Dermis microvascular lymphatic vessel endothelial cell (primary cell): ENCODE results near the gene INSYN2B. TPM values are rescaled to one million over a fixed set of nuclear protein-coding genes. Genes with fewer than 3 reads are reported as not detected.

Experiments
- DNase-seq, 2 donors: peaks; one replicate each; pipeline versions ENCODE4 v3.0.0 to v3.0.0-alpha.2; 2010; ENCODE audit warnings: low read depth in 2 of 2
- total RNA-seq: library from RNA; depleted of rRNA; stranded (reverse); fragments of >200 nt; gene quantifications from 2 replicates; pipeline ENCODE4 v1.2.1, GENCODE V29; 2014

The INSYN2B gene
- total RNA-seq, 1 donor from 2014 or later, result 1.4 TPM

DNA sequence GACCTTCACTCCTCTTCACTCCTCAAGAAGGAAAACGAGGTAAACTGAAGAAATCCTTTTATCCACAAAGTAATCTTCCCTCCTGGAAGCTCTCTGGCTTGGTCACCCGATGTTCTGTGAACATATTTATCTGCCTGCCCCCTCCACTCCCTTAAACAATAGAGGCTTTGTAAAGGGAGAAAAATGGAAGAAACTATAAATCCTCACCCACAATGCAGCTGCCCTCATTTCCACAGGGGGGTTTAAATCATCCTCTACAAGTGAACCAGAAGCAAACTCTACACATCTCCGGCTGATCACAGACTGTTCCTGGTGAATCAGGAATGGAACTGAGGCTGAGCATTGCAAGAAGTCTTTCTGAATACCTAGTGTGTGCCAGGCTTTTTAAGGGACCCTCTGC lies 7.2 kb downstream of the INSYN2B start:
- no peak for DNase-seq

DNA sequence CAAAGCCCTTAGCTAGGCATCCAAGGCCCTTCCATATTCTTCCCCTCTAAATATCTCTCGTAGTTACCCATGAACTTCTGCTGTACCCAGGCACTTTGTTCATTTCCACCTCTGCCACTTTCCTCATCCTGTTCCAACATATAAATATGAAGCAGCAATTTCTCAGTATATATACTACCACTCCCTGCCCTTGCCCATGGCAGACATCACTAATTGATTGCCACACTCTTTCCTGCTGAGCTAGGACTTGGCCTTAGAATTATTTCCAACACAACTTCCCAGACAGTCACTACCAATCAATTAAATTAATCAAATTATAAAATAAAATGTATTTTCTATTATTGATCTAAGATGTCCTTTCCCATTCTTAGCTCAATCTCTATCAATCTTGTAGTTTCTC lies 8.5 kb downstream of the INSYN2B start:
- DNase-seq, result no peak

DNA sequence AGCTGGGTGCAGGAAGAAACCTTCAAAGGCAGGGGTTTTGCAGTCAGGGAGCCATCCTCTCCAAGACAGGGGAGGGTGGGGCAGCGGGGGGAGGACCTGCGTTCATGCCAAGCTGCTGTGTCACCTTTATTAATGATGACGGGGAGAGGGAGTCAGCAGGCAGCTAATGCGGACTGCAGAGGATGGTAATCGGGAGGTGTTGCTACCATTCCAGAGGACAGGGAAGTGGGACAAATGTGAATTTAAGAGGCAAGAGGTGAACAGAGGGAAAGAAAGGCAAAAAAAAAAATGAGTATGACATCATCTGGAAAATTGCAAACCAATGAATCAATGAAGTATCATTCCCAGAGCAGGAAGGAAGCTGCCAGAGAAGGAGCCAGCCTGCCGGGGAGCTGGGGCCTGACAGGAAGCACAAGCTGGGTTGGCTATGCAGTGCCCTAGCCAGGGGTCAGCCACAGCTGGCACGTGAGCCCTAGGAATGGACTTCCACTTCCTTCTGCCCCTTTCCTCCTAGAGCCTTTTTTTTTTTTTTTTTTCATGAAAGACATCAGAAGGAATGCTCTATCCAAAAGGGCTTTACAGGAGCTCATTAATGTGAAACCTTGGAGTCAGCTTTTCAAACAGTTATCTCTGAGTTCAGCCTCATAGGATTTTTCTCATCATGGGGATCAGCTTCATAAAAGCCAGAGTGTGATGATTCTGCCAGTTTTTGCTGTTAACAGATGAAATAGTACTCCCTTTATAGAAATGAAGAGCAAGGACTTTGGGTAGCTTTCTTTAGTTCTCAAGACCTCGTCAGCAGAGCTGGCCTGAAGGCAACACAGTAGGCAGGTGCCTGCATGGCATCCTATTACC lies 9.2 kb downstream of the INSYN2B start:
- DNase-seq, result peak; percentile 74 to 86

DNA sequence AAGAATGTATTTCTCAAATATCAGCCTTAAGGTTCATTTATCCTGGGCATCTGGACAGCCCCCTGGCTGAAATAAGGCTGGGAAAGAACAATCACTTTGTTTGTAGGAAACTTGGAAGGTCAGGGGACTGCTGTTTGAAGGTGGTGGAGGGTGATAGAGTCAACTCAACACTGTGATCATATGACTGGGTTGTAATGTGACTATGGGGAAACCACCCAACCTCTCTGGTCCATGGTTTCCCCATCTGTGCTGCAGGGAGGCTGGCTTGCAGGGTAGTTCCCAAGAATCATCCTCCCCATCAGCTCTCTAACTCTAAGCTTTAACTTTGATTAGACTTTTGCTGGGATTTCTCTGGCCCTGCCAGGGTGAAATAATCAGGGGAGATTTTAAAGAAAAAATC lies 10.0 kb downstream of the INSYN2B start:
- peak in 1 of 2 donors; percentile 20 for DNase-seq

DNA sequence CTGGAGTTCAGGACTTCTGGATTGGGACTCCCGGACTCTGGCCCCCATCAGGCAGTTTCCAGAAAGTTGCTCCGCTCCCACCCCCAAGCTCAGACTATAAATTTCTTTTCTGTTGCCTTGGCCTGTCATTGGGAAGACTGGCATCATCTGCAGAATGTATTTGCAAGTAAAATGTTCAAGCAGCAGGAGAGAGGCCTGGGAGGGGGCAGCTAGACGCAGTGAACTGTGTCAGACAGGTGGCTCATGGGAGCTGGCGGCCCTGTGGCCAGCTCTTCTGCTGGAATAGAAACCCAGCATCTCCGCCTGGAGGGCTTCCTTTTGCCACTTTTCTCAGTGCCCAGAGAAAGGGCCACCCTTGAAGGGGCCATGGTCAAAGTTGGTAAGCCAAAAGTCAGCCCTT lies 16.0 kb downstream of the INSYN2B start:
- DNase-seq, result no peak

DNA sequence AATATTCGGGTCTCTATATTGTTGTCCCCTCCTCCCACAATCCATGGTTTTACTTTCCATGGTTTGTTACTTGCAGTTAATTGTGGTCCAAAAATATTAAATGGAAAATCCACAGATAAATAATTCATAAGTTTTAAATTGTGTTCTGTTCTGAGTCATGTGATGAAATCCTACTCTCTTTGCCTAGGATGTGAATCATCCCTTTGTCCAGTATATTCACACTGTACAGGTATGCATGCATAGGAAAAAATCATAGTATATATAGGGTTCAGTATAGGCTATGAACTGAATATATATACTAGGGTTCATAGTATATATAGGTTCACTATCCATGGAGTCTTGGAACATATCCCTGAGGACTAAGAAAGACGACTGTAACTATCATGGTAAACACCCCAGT lies 19.6 kb downstream of the INSYN2B start:
- no peak for DNase-seq

DNA sequence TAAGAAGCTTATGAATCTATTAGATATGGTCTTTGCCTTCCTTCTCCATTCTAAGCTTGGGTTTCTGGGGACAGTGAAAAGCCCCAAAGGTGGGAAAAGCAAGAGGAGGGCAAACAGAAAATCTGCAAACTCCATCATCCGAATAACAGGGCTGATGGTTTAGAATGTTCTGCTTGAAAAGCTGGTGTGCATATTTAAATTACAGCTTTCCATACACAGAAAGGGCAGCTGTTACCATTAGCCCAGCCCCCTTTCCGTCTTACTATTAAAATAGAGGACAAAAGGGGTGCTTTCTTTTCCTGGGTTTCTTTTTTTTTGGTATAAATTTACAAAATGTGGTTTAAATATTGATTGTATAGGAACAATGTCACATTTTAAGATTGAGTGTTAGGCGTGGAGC lies 22.0 kb downstream of the INSYN2B start:
- no peak for DNase-seq

DNA sequence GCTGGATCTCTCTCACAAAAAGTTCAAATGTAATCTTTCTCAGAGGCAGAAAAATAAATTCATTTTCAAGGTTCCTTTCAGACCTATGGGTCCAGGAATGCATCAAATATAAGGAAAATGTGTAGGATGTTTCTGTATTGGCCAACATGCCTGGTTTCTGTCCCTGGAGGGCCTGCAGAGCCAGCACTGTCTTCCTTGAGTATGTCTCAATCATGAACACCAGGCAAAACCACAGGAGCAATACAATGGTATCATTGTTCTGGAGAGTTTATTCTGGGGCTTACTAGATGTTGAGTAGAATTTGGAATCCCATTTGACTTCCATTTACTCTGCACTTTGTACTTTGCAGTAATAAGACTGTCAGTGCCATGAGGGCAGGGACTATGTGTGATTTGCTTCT lies 23.5 kb downstream of the INSYN2B start:
- no peak for DNase-seq

DNA sequence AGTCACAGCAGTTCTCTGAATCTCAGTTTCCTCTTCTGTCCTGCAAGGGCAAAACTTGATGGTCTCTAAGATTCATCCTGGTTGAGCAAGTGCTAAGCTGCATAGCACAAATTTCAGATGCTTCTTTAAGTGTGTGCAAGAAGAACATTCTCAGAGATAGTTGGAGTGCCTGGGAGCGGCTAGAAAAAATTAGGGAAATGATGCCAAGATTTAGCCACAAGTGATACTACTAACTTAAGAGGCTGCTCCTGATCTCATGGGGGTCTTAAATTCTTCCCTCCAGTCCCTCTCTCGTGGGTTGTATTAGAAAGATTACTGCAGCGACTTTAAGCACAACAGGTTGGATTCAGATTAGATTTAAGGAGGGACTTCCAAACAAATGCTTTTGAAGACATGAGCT lies 24.2 kb downstream of the INSYN2B start:
- no peak for DNase-seq

DNA sequence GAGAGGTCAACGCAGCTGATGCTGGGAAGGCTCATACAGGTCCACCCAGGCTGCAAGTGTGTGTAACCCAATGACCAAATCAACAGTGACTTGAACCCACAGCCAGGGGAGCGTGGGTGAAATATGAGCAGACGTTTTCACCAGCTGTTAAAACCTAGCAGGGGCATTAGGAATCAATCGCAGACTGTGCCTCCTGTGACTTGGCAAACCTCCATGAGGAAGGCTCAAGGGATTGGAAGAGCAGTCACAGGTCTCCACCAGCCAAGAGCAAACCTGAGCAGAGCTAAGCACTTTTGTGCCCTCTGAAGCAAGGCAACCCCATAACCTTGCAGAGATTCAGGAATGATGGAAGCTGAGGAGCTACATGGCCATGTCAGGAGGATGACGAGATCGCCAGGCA lies 25.5 kb downstream of the INSYN2B start:
- no peak for DNase-seq

DNA sequence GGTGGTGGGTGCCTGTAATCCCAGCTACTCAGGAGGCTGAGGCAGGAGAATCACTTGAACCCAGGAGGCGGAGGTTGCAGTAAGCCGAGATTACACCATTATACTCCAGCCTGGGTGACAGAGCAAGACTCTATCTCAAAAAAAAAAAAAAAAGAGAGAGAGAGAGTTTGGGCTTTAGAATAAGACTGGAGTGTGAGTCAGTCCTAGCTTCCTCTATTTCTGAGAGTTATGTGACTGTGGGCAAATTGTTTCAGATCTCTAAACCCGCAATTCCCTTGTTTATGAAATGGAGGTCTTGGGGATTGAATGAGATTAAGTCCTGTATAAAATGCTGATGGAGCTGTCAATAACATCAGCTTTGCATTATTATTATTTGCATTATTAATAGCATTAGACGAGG lies 27.1 kb downstream of the INSYN2B start:
- DNase-seq, result peak in 1 of 2 donors; percentile 34

DNA sequence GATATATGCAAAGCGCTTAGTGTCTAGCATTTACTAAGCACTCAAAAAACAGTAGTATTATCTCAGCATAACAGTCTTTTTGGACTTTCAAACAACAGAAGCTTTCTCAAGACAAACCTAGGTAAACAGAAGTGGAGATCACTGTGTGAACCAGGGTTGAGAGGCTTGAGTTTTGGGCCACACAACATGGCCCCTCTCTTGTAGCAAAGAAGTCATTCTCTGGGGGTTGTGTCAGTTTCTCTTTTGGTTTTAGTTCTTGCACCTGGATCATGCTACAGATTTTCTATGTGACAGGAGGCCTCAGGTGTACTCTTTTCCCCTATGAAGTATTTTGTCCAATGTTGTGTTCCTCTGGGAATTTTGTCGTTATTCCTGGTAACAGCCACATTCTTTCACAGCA lies 30.0 kb downstream of the INSYN2B start:
- no peak for DNase-seq

DNA sequence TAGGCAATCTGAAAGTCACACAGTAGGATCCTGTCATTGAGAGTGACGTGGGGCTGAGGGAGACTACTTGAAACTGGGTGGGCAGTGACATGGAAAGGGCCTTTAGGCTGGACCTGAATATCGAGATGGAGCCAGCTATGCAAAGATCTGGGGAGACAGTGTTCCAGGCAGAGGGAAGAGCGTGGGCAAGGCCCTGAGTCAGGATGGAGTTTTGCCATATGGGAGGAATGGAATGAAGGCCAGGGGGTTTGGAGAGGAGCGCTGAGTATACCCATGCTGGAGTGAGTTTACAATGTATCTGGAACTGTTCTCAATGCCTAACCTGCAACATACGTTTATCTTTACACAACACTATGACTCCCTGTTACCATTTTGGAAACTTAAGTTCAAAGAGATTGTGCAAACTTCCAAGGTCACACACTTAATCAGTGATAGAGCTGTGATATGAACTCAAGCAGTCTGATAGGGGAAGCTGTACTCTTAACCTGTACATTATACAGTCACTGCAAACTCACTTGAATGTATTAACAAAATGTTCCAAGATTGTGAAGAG lies 33.5 kb downstream of the INSYN2B start:
- DNase-seq, result no peak

DNA sequence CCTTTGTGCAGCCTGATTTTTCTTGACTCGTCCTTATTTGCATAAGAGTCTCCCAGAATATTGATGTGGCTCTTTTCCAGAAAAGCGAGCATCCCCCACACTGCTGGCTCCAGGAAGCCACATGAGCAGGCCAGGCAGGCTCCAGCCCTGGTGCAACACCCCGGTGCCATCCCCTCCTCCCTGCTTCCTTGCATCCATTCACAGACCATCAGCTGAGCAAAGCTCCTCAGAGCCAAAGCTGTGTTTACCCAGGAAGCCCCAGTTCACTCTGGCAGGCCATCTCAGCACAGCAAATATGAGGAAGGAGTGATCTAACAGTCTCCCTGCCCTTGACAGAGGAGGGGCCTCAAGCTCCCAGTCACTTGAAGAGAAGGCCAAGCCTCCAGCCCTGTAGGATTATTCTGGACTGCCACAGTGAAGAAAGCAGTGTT lies 34.4 kb downstream of the INSYN2B start:
- peak in 1 of 2 donors; percentile 44 for DNase-seq

DNA sequence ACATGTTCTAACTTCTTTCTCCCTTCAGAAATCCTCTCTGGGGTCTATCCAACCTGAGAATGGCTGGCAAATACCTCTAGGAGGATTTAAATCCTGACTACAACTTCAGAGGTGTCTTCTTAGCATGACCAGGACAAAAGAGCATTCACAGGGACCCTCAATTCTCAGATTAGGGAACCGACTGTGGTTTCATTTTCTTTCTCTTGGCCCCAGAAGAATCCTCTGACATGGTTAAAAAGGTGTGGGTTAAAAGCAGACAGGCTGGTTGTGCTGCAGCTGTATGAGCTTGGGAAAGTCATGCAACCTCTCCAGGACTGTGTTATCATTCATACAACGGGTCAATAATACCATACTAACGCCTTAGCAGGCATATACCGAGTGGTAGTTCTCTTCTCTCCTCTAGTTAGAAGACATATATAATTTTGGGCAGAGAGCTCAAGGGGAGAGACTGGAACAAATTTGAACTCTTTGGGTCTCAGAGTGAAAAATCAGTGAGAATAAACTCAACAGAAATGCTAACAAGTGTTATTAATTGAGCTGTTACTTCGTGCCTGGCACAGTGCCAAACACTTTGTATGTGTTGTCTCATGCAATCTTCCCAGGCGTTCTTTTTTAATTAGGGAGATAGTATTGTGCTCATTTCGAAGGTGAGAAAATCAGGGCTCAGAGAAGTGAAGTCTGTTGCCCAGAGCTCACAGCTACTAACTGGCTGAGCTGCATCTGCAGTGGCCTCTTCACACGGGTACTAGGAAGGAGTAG lies 35.2 kb downstream of the INSYN2B start:
- peak in 1 of 2 donors; percentile 13 for DNase-seq

DNA sequence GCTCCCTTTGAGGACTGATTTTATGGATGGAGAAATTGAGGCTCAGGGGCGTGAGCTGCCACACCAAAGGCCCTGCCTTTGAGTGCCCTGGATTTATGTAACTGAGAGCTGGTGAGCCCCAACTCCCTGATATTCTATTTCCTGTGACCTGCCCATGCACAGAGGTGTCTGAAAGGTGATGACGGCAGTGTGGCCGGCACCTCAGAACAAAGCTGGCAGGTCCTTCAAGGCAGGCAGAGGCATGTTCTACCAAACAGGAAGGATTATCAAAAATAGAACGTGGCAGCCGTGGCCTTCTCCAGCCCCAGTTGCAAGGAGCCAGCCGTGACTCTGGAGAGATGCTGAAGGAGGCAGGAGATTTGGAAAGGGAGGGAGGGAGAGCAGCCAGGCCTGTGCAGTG lies 36.2 kb downstream of the INSYN2B start:
- no peak for DNase-seq

DNA sequence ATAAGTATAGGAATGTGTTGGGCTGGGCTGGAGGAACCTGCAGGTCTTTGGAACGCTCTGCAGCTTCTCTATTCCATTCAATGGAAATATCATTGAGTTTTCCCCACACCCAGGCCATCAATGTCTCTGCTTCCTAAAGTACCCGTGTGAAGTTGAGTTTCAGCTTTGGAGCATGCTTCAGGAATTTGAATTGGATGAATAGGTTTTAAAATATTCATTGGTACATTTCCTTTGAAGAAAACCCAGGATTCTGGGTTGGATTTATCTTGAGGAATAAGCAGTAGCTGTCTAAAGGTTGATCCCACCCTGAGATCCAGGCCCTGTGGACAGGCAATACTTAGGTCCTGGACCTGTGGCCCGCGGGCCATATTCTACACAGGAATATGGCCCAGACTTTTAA lies 37.3 kb downstream of the INSYN2B start:
- no peak for DNase-seq

DNA sequence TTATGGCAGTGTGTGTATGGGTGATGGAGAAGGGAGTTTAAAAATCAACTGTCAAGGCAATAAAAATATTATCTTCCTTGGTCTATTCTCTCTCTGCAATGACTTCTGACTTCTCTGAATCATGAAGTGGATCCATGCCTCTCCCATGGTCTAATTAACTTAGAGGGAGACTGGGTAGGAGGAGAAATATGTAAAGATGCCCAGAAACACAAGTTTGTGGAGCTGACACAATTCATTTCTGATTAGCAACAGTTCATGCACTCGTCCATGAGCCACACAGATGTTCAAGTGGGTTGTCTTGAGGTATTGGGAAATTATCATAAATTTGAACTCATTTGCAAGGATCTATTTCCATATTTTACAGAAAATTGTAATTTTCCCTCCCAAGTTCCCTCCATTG lies 38.1 kb downstream of the INSYN2B start:
- DNase-seq, result no peak

DNA sequence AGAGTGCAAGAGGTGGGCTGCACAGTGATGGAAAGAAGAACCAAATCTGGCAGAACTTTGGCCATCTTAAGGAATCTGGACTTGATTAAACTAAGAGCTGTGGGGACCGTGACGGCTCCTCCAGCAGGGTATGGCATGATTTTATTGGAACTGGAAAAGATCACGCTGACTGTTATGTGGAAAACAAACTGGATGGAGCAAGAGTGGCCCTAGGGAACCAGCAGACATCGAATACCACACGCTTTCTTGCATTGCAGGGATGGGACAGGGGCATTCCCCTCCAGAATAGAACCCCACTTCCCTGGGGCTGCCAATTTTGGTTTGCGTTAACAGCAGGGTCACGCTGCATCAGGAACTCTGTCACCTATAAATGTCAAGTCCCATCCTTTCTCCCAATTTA lies 38.8 kb downstream of the INSYN2B start:
- no peak for DNase-seq

DNA sequence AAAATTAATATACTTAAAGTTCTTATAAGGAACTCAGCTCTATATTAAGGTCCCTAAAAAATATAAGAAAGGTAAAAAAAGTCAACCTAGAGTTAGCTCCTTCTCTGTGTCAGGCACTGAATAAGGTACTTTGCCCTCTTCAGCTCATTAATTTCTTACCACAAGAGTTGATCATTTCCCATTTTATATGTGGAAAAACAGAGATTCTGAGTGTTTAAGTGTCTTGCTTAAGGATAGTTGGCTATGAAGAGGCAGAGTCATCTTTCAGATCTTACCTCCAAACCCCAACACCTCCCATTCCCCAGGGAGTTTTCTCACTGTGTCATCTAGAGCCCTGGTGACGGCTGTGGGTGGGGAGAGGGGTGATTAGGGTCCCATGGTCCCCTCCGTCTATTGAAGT lies 40.6 kb downstream of the INSYN2B start:
- no peak for DNase-seq

DNA sequence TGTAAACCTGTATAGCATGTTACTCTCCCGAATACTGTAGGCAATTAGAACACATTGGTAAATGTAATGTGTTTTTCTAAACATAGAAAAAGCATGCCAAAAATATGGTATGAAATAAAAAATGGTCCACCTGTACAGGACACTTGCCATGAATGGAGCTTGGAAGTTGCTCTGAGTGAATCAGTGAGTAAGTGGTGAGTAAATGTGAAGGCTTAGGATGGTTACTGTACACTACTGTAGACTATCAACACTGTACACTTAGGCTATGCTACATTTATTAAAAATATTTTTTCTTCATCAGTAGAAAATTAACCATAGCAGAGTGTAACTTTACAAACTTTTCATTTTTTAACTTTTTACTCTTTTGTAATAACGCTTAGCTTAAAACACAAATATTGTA lies 41.9 kb downstream of the INSYN2B start:
- no peak for DNase-seq

DNA sequence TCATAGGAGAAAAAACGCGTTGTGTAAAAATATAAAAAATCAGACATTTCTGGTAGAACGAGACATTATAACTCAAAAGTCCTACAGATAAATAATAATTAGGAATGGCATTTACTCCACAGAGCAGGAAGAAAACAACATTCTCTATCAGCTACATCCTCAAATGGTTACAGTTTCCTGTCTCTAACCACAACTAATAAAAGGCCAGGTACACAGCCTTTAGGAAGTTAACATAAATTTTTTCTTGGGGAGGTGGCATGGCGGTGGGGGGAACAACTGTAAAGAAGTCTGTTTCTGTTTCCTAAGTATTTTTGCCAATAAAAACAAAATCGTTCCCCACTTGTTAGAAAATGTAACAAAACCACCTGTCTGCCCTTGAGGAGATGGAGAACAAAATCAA lies 44.5 kb downstream of the INSYN2B start:
- no peak for DNase-seq

DNA sequence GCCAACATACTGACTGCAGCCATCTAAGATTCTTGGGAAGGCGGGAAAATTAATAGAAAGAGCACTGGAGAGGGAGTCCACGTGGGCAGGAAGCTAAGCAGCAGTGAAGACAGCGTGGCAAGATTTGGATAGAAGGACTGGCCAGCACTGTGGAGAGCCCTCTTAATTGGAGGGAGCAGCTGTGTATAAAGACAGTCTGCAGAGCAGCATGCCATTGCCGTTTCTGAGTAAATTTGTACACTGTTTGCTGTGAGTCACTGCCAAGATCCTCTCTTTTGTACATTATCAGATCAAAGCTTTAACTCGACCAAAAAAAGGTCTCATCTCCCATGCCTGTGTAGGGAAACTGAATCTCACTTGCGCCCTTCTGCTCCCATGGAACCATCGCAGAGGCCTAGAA lies 45.3 kb downstream of the INSYN2B start:
- DNase-seq, result no peak
